ENCODE results near the gene ETV6.

ETV6 gene

DNA sequence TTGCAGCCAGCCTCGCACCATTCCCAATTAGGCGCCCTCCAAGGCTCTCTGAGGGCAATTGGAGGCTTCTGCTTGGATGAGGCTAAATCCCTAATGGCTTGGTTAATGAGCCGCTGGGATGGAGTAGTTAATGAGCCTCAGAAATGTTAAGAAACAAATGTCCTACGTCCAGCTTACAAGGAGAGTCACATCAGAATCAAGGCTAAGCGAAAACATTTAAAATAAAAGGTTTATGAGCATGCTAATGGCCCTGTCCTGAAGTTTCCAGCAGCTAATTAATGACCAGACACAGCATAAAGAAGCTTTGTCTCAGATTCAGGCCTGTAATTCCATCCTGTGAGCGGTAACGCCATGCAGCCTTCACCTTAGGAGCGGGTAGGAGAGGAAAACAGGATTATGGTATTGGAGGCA lies 220.6 kb downstream of the ETV6 start:
- DNase-seq, result no peak

DNA sequence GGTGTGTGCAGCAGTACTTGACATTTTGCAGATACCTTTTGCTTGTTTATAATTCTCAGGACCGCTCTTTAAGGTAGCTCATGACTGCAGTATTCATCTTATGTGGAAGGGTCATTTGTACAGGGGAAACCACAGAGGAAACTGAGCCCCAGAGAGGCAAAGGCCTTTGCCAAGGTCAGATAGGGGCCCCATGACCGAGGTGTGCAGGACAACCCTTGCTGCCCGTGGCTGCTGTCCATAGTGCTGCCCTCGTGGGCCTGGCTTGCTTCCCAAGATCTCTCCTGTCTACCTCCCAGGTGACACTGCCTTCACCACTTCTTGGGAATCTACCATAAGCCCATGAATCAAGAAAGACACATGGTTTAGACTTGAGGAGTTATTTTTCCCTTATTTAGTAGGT lies 222.6 kb downstream of the ETV6 start:
- DNase-seq, result no peak

DNA sequence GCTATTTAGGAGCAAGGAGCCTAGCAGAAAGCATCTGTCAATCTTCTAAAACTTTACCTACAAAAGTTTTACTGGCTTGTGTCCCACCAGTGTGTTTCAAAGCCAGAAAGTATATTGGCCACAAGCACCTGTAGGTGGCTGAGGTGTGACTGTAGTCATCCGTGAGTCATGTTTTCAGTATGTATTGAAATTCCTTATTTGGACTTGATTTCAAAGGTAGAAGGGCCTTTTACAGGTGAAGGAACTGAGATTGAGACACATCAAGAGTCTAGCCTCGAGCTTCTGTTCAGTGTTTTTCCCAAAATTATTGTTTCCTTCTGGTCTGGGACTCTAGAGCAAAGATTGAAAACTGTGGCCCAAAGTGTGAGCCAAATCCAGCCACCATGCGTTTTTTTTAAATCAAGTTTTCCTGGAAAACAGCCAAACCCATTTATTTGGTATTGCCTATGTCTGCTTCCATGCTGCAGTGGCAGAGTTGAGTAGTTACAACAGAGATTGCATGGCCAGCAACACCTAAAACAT lies 226.0 kb downstream of the ETV6 start:
- DNase-seq, result peak; percentile 45

DNA sequence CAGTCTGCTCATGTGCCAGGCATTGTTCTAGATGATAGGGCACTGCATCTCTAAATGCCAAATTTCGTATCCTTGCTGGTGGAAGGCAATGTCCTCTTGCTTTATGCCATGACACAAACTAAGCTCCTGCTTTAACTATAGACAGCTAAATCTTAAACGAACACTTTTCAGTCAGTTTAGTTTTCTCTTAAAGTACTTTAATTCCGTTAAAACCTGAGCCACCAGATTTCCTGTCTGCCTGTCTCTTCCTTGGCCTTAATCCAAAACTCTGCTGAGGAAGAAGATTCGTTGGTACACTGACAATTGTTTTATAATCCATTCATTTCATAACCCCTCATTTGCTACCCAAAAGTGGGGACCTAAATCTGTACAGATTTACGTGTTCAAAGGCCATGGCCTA lies 226.8 kb downstream of the ETV6 start:
- no peak for DNase-seq

DNA sequence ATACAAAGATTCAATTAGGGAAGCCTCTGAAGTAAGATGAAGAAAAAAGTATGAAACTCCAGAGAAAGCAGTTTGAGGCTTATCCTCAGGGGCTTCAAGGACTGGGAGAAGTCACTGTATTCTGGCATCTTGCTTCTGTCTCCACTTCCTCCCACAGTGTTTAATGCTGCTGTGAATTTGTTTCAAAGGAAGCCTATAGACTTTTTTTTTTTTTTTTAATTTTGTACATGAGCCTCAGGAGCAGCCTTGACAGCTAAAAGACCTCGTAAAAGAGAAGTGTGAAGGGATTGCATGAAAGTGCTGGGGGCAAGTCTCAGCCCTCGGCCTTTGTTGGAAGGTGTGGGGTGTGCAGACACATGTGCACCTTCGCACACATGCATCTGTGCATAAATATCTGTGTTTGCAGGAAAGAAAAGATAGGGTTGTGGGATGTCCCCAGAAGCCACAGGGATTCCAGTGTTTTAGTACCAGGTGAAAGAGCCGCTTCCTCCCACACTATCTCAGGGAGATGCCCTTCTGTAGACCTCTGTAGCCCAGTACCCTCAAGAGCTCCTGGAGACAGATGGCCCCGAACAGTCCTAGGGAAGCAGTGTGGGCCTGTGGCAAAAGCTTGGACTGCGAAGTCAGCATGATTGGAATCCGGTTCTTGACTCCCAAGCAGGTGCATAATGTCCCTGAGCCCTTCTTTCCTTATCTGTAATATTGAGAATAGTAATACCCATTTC lies 227.8 kb downstream of the ETV6 start:
- no peak for DNase-seq

DNA sequence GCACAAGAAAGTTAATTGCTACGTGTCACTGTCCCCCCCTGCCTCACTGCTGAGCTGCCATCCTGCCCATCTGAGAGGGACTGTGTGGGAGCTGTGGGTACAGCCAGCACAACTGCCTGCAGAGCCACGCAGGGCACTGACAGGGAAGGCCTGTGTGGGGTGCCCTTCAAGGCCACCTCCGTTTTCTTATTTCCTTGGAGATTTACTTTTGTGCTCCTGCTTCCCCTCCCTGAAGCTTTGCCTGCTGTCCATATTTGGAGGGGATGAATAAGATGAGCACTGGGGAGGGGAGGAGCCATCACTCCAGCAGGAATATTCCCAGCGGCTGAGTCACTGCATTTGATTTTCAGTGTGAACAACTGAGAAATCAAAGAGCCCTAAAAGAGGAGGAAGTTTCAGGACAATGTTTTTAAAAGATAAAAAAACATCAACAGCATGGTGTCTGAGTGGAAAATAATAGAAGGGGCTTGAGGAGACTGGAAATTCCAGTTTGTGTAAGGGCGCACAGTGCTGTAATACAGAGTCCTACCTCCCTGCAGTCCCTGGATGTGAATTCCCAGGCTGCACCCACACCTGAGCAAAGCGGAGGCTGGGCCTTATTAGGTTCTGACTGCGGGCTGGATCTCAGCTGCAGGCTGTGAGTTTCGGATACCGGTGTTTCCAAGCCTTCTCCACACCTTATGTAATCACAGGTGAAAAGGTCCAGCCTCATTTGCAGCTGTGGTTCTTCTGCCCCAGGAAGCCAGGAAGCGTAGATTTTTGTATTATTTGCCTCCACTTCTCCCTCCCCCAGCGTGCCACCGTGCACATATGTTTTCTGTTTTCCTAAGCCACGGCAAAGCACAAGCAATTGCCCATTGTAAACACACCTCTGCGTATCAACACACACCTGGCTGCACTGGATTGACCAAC lies 228.7 kb downstream of the ETV6 start:
- no peak for DNase-seq

DNA sequence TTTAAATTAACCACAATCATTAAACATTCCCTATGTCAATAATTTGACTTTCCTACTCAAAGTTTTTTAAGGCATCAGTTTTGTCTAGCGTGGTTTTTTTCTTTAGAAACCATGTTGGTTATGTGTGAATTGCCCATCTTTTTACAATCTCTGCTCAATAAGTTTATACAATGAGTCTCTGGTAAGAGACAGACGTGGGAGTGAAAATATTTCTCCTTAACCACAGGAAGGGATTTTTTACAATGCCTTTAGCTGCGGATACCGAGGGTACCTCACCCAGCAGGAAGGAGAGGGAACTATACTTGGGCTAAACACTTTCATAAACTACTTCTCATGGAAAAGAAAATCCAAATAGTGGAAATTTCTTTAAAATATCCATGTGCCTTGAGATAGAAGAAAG lies 229.8 kb downstream of the ETV6 start:
- no peak for DNase-seq

DNA sequence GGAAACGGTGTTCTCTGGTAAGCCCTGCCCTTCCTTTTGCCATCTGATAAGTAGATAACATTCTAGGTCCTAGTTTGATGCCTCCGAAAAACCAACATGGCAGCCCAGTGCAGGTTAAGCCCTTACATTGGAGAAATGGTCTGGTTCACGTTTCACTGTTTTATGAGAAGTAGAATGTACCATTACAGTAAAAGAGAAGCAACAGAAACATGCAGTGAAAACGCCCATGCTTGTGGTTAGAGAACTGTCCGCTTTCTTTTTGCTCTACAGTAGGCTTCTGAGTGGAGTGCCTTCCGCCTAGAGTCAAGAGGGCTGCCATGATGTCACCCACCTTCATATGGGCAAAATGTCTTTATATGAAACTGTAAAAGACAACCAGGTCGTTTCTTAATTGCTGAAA lies 230.9 kb downstream of the ETV6 start:
- DNase-seq, result no peak

DNA sequence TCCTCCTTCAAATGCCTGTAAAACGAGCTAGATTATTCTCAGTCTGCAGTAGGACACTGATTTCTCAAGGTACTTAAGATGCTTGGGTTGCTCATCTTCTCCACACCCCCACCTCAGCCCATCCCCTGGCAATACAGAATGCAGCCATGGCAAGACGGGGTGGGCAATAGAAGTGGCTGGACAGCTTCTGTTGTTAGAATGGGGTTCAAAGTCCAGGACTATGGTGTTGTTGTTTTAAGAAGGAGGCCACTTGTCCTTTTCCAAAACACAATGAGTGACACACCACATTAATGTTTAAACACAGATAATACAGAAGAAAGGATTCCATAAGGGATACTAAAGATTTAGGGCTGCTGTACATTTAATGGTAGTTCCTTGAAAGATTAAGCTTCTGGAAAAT lies 232.4 kb downstream of the ETV6 start:
- no peak for DNase-seq

DNA sequence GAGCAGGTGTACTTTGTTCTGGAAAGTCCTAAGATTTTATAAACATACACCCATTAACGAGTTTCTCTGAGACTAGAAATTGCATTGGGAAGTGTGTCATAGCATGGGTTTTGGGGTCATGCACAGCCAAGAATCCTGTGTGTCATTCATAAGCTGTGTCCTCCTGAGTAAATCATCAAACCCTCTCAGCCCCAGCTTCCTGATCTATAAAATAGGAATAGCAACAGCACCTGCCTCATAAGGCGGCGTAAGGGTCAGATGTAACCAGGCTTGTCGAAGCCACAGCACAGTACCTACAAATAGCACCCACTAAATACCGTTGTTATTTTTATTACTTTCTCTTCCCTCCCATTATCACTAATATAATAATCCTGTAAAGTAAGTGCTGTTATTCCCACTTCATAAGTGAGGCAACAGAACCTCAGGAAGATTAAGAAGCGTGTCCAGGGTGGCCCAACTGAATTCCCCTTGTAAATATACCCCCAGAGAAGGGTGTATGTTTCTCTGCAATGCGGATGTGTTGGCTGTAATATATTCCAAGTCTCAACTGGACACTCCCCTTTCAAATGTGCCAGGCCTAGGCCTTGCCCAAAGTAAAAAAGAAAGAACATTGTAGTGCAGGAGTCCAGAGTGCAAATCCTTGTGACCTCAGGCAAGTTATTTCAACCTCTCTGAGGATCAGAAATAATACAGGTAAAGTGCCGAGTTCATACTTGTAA lies 233.0 kb downstream of the ETV6 start:
- DNase-seq, result no peak

DNA sequence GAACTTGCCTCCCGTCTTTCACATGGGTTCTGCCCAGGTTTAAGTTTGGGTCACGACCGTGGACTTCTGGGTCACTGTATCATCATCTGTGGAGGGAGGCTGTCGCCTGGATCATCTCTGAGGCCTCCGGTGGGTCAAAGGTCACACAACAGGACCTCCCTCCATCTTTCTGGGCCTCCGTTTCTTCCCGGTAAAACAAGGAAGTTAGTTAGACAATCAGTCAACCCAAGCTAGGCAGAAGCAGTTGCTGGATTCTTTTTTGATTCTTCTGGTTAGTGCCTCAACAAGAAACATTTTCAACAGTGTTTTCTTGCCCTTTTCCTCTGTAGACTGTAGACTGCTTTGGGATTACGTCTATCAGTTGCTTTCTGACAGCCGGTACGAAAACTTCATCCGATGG lies 234.6 kb downstream of the ETV6 start:
- DNase-seq, result no peak

DNA sequence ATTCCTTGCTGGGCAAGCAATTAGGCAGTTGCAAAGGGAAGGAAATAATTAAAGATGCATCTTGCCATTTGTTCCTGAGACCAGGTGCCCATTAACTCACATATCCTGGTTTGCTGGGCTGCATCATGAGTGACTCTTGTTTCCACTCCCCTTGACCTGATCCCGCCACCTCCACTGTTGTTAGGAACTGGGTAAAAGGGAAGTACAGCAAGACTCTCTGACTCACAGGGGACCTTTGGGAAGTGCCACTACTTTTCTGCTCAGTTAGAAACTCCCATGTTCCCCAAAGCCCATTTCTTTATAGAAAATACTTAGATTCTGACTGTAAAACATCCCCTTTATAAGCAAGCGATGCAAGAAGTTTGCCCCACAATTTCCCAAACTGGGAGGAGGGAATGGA lies 235.2 kb downstream of the ETV6 start:
- no peak for DNase-seq

DNA sequence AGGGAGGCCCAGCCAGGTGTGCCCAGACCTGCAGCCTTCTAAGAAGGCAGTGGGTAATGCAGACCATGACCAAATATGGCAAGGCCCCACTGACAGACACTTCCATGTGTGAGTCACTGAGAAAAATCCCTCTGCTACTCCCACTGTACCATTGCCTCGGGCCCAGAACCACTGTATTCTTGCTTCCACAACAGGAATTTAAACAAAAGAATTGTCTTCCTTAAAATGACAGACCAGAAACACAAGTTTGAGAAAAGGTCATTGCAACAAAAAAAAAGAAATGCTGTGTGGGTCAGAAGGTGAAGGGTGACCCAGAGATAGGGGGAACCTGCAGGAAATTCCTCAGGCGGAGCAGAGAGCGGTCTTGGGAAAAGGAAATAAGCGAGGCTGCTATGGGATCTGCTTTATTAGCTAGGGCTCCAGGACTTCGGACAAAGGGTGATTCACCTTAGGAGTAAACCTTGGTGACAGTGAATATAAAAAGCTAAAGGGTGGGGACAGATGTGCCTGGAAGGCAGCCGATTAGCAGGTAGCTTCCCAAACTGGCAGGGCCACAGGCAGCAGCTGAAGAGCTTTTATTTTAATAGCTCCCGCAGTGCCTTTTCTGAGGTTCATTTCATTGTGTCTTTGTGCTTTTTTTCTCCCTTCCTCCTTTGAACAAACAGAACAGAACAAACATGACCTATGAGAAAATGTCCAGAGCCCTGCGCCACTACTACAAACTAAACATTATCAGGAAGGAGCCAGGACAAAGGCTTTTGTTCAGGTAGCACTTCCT lies 236.0 kb downstream of the ETV6 start:
- DNase-seq, result no peak

DNA sequence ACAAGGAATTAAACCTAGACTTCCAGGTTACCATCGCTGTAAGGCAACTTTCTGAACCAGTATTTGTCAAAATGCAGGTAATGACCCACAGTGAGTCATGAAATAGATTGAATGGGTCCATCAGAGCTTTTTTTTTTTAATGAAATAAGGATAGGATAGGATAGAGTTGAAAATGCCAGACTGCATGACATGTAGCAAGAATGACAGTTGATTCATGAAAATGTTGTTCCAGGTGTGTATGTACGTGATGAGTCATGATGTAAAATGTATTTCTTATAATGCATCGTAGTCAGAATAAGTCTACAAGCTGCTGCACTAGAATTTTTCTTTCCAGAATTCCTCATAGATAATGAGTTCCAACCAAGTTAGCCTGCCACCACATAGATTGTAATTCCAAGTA lies 236.9 kb downstream of the ETV6 start:
- DNase-seq, result no peak

DNA sequence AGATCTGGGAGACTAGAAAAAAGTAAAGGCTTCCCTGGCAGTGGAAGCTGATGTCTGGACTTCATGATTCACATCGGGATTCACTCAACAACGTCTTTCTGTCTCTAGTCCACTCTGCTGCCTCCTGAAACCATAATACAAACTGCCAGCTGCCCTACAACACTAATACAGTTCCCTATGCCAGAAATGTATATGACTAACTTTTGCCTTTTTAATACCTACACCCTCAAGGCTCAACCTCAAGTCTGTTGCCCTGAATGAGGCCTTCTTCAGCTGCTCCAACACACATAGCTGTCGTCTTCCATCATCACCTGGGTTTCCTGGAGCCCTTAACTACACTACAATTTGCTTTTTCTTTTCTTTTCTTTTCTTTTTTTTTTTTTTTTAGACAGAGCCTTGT lies 238.6 kb downstream of the ETV6 start:
- no peak for DNase-seq

DNA sequence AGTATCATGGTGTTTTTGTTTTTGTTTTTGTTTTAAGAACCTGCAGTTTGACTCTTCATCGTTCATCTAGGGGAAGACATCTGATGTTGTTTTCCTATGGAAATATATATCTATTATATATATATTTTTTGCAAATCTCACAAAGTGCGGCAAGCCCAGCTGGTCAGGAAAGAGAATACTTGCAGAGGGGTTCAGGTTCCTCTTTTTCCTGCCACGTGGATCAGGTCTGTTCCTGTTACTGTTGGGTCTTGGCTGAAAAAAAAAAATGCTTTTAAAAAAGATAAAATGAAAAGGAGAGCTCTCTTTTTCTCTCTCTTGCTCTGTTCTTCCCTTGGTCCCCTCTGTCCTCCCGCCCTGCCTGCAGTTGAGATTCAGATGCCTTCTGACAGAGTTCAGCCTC lies 241.9 kb downstream of the ETV6 start:
- no peak for DNase-seq

DNA sequence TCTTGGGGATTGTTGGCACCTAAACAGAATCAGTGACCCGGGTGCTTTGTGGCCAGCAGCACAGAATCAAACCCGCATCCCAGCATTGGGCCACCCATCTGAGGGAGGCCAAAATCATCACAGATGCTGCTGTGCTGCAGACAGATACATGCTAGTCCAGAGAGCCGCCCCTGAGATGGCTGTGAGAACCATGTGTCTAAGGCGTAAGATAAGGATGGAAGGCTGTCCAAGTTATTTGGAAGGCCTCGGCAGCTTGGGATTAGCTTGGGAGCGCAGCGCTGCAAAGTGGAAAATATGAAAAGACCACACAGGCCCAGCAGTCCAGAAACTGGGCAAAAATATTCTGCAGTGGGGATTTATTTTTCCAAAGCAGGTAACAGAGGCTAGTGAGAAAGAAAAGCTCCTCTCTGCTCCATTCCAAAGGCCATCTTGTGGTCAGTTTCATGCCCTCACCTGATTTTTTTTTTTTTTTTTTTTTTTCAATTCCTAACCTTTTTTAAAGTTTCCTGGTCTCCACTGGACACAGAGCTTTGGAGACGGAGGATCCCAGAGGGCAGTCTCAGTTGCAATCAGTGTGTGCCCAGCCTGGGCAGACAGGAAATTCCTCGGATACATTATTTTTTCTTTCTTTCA lies 242.4 kb downstream of the ETV6 start:
- DNase-seq, result no peak

DNA sequence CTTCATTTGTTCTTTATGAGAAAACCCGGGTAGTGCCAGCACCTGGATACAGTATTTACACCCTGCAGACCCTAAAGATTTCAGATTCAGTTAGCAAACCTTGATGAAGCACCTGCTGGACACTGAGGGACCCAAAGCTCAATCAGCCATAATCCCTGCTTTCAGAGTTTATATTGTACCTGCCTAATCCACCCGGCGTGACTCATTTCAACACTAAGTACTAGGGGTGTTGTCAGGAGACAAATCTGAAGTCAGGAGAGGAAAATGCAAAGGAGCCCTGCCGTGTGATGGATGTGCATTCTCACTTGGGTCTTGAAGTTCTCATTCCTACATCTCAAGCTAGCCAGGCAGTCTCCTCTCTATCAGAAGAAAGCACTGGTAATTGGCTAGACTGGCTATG lies 244.5 kb downstream of the ETV6 start:
- DNase-seq, result no peak

DNA sequence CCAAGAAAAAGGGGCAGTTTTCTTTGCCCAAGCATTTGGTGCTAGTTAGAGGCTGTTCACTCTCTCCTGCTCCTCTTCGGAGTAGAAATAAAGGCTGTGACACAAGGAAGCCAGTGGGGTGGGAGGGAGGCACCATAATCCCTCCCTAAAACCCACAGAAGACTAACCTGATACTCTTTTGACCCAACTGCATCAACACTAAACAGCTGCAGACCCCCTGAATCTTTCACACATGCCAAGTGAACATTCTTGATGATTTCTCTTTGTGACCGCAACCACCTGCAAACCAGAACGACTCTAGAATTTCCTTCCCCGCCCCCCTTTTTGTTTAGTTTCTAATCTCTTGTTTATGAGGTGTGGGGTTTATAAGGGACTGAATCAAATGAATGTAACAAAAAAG lies 245.4 kb downstream of the ETV6 start:
- no peak for DNase-seq

DNA sequence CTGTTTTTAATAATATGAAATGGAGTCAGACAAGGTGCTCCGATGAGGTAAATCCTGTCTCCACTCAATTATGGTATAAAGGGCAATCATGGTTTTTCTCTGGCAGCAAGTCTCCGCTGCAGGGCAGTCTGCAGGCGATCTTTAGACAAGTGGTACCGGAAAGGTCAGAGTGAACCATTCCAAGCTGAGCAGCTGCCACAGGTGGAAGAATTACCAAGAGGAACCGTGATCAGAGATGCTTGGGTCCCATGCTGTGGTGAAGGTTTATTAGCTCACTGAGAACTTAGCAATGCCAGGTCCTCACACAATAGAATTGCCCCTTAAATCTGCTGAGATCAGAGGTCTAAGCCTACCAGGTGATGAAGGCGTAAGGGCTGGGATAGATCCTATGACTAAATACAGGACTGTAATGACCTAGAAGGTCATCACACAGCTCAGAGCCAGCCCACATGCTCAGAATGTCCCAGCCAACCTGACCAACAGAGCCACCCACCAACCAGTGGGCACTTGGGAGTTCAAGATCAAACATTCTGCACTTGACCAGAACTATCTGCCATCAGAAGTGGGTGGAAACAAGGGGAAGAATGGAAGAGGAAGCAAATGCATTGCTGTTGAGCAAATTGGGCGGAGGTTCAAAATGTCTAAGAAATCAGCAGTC lies 246.1 kb downstream of the ETV6 start:
- DNase-seq, result no peak

DNA sequence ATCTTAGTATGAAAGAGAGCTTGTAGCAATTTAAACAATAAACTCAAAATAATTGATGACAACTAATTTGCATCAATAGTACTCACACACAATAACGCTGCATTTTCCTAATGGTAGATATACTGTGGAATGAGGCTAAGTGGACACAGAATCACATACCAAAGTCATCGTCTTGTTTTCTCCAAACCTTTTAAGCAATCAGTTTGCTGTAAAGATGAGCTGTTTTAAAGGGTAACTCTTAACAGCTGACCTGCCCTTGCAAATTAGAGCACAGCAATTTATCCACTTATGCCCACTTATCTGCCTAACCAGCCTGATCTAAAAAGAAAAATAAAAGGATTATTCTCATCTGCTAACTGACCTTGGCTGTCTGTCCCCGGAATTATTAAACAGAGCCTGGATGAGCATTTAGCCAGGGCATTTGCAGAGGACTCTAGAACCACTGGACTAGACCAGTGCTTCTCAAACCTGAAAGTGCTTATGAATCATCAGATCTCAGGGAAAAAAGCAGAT lies 247.0 kb downstream of the ETV6 start:
- no peak for DNase-seq

Data from stimulated activated CD4-positive, alpha-beta T cell treated with anti-CD3 and anti-CD28 coated beads, Interleukin-15, amount 100 ng/mL, for 24 hours (primary cell).